ENCODE data around the gene ARHGAP19. TPM values are rescaled to one million over a fixed set of nuclear protein-coding genes. Genes with fewer than 3 reads are reported as not detected.

ARHGAP19 gene
- total and polyA plus RNA-seq, 9 of the 15 experiments (the other 6 are each of a cell fraction or from before 2014, with no cell fraction given) = 14.8 to 49.5 (median 26.8) TPM

GRCh38 chr10:97228775-97229157 is 63.7 kb downstream of the ARHGAP19 start (continued):
- no peak for TF ChIP-seq MITF (IDR thresholded peaks at IDR 0.05)
- no peak for TF ChIP-seq POLR3G (IDR thresholded peaks at IDR 0.05; ENCODE audit: extremely low read depth, insufficient read length, insufficient replicate concordance)
- no peak for TF ChIP-seq MEF2A (IDR thresholded peaks at IDR 0.05; ENCODE audit: control insufficient read depth, low read depth, low read length)
- TF ChIP-seq RFX1 (IDR thresholded peaks at IDR 0.05) = no peak
- no peak for TF ChIP-seq ARID2 (IDR thresholded peaks at IDR 0.05)
- no peak for TF ChIP-seq MXI1 (IDR thresholded peaks at IDR 0.05; ENCODE audit: low read depth, low read length)
- TF ChIP-seq CBX2 (IDR thresholded peaks at IDR 0.05; ENCODE audit: insufficient read depth, low read length, poor library complexity, severe bottlenecking) = no peak
- no peak for TF ChIP-seq ZNF584 (CRISPR knock-in tag; IDR thresholded peaks at IDR 0.05; ENCODE audit: low read depth)

- ChIA-PET POLR2A (no interaction called here), CTCF (ENCODE audit: low intra/inter-chr PET ratio) (no interaction called here)
- no TSS peak for BruUV-seq (replicated peaks)
- TF ChIP-seq ARID3A (IDR thresholded peaks at IDR 0.05; ENCODE audit: borderline replicate concordance, low read depth, low read length) (no peak), HLTF (IDR thresholded peaks at IDR 0.05) (no peak), HNRNPL (IDR thresholded peaks at IDR 0.05; ENCODE audit: low read depth, low read length) (no peak), HDAC8 (tag; IDR thresholded peaks at IDR 0.05) (no peak), ZBTB17 (CRISPR knock-in tag; IDR thresholded peaks at IDR 0.05) (no peak), LARP7 (IDR thresholded peaks at IDR 0.05) (no peak), MECOM (CRISPR knock-in tag; IDR thresholded peaks at IDR 0.05) (no peak), ATF6 (CRISPR knock-in tag; IDR thresholded peaks at IDR 0.05) (no peak), ZNF274 (IDR thresholded peaks at IDR 0.05; ENCODE audit: borderline replicate concordance, low read depth, low read length) (no peak)
These were observed 64.2 kb downstream of the ARHGAP19 start for GRCh38 chr10:97228130-97228774.

More at GRCh38 chr10:97228130-97228774, 64.2 kb downstream of the ARHGAP19 start:
- intact Hi-C loops (cut with micrococcal nuclease) (no loop called here), in situ Hi-C loops (cut with MboI) (no loop called here)
- no peak for DNase-seq (ENCODE audit: extremely low read depth in 1 of 4, low spot score in 3 of 4)
- no peaks in the 10 kb centered on the region for H3K9me1 ChIP-seq (ENCODE audit: control insufficient read depth, insufficient read depth, low read length)
- no peaks in the 10 kb centered on the region for H3K27me3 ChIP-seq (ENCODE audit: control insufficient read depth in 2 of 2, insufficient read depth in 2 of 2, low read length in 2 of 2)
- H2AFZ ChIP-seq (ENCODE audit: low read depth, low read length) = no peak overlapping the region
- no peak overlapping the region for H3K4me3 ChIP-seq
- no peak overlapping the region for H3K27ac ChIP-seq (ENCODE audit: extremely low read depth, low read depth, low read length)
- ATAC-seq = no peak
- no peak overlapping the region for H3K4me2 ChIP-seq (ENCODE audit: insufficient read depth, low read length)
- no peaks in the 10 kb centered on the region for H3K9me3 ChIP-seq (replicated peaks; ENCODE audit: control insufficient read depth, insufficient read depth, low read depth, low read length)
- H3K4me1 ChIP-seq (replicated peaks in 1 of 2; ENCODE audit: control insufficient read depth in 2 of 2, insufficient read depth in 2 of 2, low read length in 2 of 2) = peaks cover 0 to under 1% of the 10 kb centered on the region in 2 experiments; a peak in 2 of 5 replicates
- H3K79me2 ChIP-seq (ENCODE audit: control insufficient read depth, insufficient read depth, low read length) = no peaks in the 10 kb centered on the region
- no peak overlapping the region for H3K9ac ChIP-seq (ENCODE audit: insufficient read depth in 1 of 2, low read depth in 2 of 2, low read length in 2 of 2)
- WGBS (ENCODE audit: insufficient coverage, low coverage, missing lambda C conversion rate) = 44% methylated on average over 3 of the region's 3 CpGs
- H4K20me1 ChIP-seq (replicated peaks; ENCODE audit: control insufficient read depth, insufficient read depth, low read length) = no peaks in the 10 kb centered on the region
- peaks cover 53% of the 10 kb centered on the region; the same call in 2 of the 3 replicates for H3K36me3 ChIP-seq (ENCODE audit: control insufficient read depth, insufficient read depth, low read length)
- FAIRE-seq = no peak

All from K562 (cell line).